GM20000 (cell line): Measurements from ENCODE around the gene EDRF1.

Source experiments
- DNase-seq: peaks from one replicate; pipeline ENCODE4 v3.0.0; 2012; ENCODE audit warnings: low spot score
- TF ChIP-seq, protein P1 (sequence below): IDR thresholded peaks from 2 replicates; pipeline ENCODE4 v1.5.1; 2012; ENCODE audit warnings: mild to moderate bottlenecking, control low read depth; ENCODE audit errors: extremely low read depth, missing control alignments

The EDRF1 gene

DNA sequence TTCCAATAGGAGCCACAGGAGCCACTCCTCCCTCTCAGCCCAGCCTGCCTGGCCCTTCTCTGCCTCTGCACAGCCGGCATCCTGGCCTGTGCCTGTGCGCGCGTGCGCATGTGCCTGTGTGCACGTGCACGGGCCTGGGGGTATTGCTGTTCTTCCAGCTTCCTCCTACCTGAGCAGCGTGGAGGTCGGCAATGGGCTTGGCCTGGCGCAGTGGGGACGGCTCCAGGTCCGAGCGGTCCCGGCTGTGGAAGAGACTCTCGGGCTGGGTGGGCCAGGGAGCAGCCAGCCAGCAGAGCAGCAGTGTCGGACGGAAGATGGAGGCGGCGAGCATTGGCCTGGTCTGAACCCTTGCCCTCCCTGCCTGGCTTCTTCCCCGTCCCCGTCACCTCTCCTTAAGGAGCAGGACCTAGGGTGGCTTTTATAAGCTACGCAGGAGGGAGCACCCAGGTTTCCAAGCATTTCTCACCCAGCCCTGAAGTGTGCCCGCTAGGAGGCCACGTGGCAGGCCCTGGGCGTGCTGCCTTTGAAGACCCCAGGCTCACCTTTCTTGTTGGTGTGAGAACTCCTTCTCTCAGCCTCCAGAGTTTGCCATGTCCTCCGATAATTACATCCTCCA, 56.1 kb downstream of the EDRF1 start, which contains the start of gene MMP21:
Gene MMP21, minus strand, starts transcription at position 331 of the 616 bp plus-strand sequence. Its CDS starts 0 bp downstream, at position 331.
- DNase-seq, result no peak
- TF ChIP-seq, protein P1, sequence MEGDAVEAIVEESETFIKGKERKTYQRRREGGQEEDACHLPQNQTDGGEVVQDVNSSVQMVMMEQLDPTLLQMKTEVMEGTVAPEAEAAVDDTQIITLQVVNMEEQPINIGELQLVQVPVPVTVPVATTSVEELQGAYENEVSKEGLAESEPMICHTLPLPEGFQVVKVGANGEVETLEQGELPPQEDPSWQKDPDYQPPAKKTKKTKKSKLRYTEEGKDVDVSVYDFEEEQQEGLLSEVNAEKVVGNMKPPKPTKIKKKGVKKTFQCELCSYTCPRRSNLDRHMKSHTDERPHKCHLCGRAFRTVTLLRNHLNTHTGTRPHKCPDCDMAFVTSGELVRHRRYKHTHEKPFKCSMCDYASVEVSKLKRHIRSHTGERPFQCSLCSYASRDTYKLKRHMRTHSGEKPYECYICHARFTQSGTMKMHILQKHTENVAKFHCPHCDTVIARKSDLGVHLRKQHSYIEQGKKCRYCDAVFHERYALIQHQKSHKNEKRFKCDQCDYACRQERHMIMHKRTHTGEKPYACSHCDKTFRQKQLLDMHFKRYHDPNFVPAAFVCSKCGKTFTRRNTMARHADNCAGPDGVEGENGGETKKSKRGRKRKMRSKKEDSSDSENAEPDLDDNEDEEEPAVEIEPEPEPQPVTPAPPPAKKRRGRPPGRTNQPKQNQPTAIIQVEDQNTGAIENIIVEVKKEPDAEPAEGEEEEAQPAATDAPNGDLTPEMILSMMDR, result no peak

DNA sequence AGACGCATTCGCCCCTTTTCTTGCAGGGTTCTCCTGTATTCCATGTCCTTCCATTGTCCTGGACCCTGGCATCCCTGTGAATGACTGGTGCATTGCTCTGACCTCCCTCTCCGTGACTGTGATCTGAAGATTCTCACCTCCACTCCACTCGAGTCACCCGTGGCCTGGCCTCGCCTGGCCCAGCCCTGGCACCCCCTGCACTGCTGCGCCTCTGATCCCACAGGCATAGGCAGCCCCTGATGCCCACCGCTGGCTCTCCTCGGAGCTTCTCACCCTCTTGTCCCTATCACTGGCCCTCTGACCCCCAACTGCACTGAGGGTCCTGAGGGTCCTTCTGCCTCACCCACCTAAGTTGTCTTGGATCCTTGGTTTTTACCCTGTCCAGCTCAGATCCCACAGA, 58.3 kb downstream of the EDRF1 start:
- no peak for DNase-seq
- TF ChIP-seq, protein P1, result no peak

DNA sequence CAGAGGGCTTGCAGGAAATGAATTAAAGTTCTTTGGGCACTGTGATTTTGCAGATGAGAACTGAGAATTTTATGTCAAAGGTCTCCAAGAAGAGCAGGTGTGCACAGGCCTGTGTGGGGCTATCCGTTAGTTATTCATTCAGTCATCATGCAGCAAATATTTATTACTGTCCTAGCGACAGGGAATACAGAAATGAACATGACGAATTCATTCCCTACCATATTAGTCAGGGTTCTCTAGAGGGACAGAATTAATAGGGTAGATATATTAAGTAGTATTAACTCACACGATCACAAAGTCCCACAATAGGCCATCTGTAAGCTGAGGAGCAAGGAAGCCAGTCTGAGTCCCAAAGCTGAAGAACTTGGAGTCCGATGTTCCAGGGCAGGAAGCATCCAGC, 59.0 kb downstream of the EDRF1 start:
- TF ChIP-seq, protein P1, result no peak
- no peak for DNase-seq

- no peak for DNase-seq
- TF ChIP-seq, protein P1, result no peak
Observed at GRCh38 chr10:125779403-125780327, 60.2 kb downstream of the EDRF1 start.

GRCh38 chr10:125781374-125781773, 61.9 kb downstream of the EDRF1 start:
- TF ChIP-seq, protein P1, result no peak
- no peak for DNase-seq

GRCh38 chr10:125782054-125782453, 62.5 kb downstream of the EDRF1 start:
- TF ChIP-seq, protein P1, result no peak
- DNase-seq, result no peak

DNA sequence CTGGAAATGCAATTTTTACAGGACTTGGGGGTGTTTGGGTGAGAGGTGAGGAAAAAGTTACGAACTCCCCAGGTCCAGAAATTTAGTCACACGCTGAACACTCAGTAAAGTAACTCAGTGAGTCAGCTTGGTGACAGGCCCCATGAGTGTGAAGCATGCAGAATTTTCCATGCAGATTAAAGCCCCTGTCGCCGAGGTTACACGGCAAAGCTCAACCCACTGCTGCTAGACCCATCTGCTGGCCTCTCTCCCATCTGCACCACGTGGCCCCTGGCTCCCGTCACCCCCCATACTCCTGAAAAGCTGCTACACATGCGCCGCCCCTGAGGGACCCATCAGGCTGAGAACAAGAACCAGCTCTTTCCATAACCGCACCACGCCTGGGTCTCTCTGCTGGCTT, 63.1 kb downstream of the EDRF1 start:
- TF ChIP-seq, protein P1, result no peak
- no peak for DNase-seq
